Trophoblast cell (in vitro differentiated cells and primary cell): ENCODE measurements around the gene TXNDC12. TPM values are rescaled to one million over a fixed set of nuclear protein-coding genes. Genes with fewer than 3 reads are reported as not detected.

Experiments
- DNase-seq, 2 donors: peaks; one replicate each; pipeline ENCODE4 v3.0.0-alpha.2; 2016
- H2AFZ ChIP-seq: 2 replicates; pipeline ENCODE4 v1.6.1; 2013; ENCODE audit warnings: low read length, moderate library complexity, mild to moderate bottlenecking; ENCODE audit not compliant: insufficient read depth, poor library complexity
- H2AK5ac ChIP-seq: 2 replicates; pipeline ENCODE4 v1.6.1; 2013; ENCODE audit warnings: mild to moderate bottlenecking, low read length
- H2BK120ac ChIP-seq: 2 replicates; pipeline ENCODE4 v1.6.1; 2013; ENCODE audit warnings: low read length, mild to moderate bottlenecking, moderate library complexity; ENCODE audit not compliant: insufficient read depth, poor library complexity
- H2BK12ac ChIP-seq: 2 replicates; pipeline ENCODE4 v1.6.1; 2013; ENCODE audit warnings: mild to moderate bottlenecking, low read length, moderate library complexity
- H2BK5ac ChIP-seq: 2 replicates; pipeline ENCODE4 v1.6.1; 2013; ENCODE audit warnings: low read length, low read depth, moderate library complexity, mild to moderate bottlenecking; ENCODE audit not compliant: poor library complexity
- H3K14ac ChIP-seq: 2 replicates; pipeline ENCODE4 v1.6.1; 2013; ENCODE audit warnings: mild to moderate bottlenecking, low read length
- H3K18ac ChIP-seq: 2 replicates; pipeline ENCODE4 v1.6.1; 2013; ENCODE audit warnings: mild to moderate bottlenecking, low read length
- H3K23ac ChIP-seq: 2 replicates; pipeline ENCODE4 v1.6.1; 2013; ENCODE audit warnings: low read length
- H3K27ac ChIP-seq: 2 replicates; pipeline ENCODE4 v1.5.1; 2013; ENCODE audit warnings: low read depth, mild to moderate bottlenecking, inconsistent platforms, low read length, moderate library complexity
- H3K27me3 ChIP-seq: 2 replicates; pipeline ENCODE4 v1.6.1; 2013; ENCODE audit warnings: inconsistent platforms, mild to moderate bottlenecking, low read length, moderate library complexity; ENCODE audit not compliant: insufficient read depth
- H3K36me3 ChIP-seq, 2 experiments: 1 replicate in 1 of 2; 2 replicates in 1 of 2; pipeline ENCODE4 v1.6.1; 2013; ENCODE audit warnings: low read length in 2 of 2, mild to moderate bottlenecking in 2 of 2, moderate library complexity in 1 of 2; ENCODE audit not compliant: insufficient read depth in 2 of 2, control insufficient read depth in 1 of 2
- H3K4ac ChIP-seq: 2 replicates; pipeline ENCODE4 v1.6.1; 2013; ENCODE audit warnings: low read depth, mild to moderate bottlenecking, low read length, moderate library complexity
- H3K4me1 ChIP-seq, 2 experiments: 1 replicate in 1 of 2; 2 replicates in 1 of 2; pipeline ENCODE4 v1.6.1; 2013; ENCODE audit warnings: low read length in 2 of 2, mild to moderate bottlenecking in 2 of 2, moderate library complexity in 1 of 2; ENCODE audit not compliant: insufficient read depth in 2 of 2, control insufficient read depth in 1 of 2
- H3K4me2 ChIP-seq: 2 replicates; pipeline ENCODE4 v1.6.1; 2013; ENCODE audit warnings: inconsistent platforms, mild to moderate bottlenecking, low read length, moderate library complexity
- H3K4me3 ChIP-seq: 2 replicates; pipeline ENCODE4 v1.5.1; 2013; ENCODE audit warnings: mild to moderate bottlenecking, low read depth, low read length, inconsistent platforms
- H3K79me1 ChIP-seq: one replicate; pipeline ENCODE4 v1.6.1; 2013; ENCODE audit warnings: low read length
- H3K79me2 ChIP-seq: 2 replicates; pipeline ENCODE4 v1.6.1; 2013; ENCODE audit warnings: low read length, mild to moderate bottlenecking; ENCODE audit not compliant: control insufficient read depth, insufficient read depth, poor library complexity
- H3K9ac ChIP-seq: 2 replicates; pipeline ENCODE4 v1.6.1; 2013; ENCODE audit warnings: mild to moderate bottlenecking, low read length
- H3K9me3 ChIP-seq: 2 replicates; pipeline ENCODE4 v1.6.1; 2013; ENCODE audit warnings: low read depth, mild to moderate bottlenecking, control low read depth, inconsistent platforms, low read length; ENCODE audit not compliant: insufficient read depth
- H4K12ac ChIP-seq: 2 replicates; pipeline ENCODE4 v1.6.1; 2013; ENCODE audit warnings: low read depth, mild to moderate bottlenecking, low read length, moderate library complexity
- H4K8ac ChIP-seq: 2 replicates; pipeline ENCODE4 v1.6.1; 2013; ENCODE audit warnings: low read depth, mild to moderate bottlenecking, low read length, moderate library complexity
- H4K91ac ChIP-seq: one replicate; pipeline ENCODE4 v1.6.1; 2013; ENCODE audit warnings: low read depth, mild to moderate bottlenecking, low read length, moderate library complexity
- WGBS: extraction: QIAGEN DNeasy Blood & Tissue Kit; methylation state at CpG from one replicate; pipeline ENCODE4 v1.1.7; 2013; ENCODE audit warnings: missing lambda C conversion rate; ENCODE audit not compliant: insufficient read length, insufficient coverage; ENCODE audit errors: extremely low coverage; 5-methylcytosine and 5-hydroxymethylcytosine counted together
- polyA plus RNA-seq: library from polyadenylated mRNA; stranded (reverse); fragments of 200-250 nt; gene quantifications from 2 replicates; pipeline ENCODE4 v1.2.3, GENCODE V29; 2013

Gene TXNDC12
- polyA plus RNA-seq: 122 and 124 TPM in 2 replicates

DNA sequence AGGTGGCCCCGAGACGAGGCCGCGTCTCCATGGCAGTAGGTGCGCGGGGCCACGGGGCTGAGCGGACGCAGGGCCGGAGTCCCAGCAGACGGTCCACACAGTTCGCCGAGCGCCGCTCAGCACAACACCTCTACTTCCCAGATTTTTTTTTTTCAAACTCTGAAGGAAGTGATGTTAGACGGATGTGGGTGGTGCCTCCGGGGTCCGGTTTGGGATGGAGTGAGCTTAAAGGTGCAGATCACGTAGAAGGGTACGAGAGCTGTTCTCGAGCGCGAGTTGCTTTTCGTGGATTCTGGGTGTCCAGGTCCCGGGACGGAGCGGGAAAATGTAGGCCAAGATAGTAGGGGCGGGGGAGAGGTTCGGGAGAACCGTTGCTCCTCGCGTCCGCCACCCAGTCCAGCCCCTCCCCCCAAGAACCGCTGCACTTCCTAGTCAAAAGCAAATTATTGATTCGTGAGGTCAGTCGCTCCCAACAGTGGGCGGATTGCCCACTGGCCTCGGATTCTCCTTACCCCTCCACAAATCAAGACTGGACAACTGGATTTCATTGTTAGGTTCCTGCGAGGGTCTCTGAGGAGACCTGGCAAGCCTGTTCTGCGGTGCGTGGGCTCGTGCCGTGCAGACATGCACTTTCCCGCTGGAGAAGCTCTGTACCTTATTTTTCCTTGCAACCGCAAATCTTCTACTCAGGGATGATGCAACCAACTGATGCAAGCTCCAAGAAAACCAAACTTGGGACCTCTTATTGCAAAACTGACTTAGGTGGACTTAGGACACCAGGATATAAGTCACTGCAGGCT is at the start of gene TXNDC12:
TXNDC12 (minus strand) TSS at position 126 of the 800 bp plus-strand sequence; CDS start at position 31, 95 bp downstream.
- peak within 1 kb of the TSS; percentile 77 for H2BK5ac ChIP-seq
- peak within 1 kb of the TSS; percentile 13 for H2AK5ac ChIP-seq
- H3K4ac ChIP-seq: peak within 1 kb of the TSS; percentile 2
- H4K8ac ChIP-seq: peak within 1 kb of the TSS; percentile 91
- no peaks in the 10 kb centered on the region for H3K9me3 ChIP-seq
- H3K36me3 ChIP-seq: peaks cover 0 to 3% of the 10 kb centered on the region in 2 experiments
- no peak within 1 kb of the TSS for H3K23ac ChIP-seq
- peak within 1 kb of the TSS; percentile 87 for H2AFZ ChIP-seq
- peak; percentile 79 to 89 for DNase-seq
- H2BK12ac ChIP-seq: no peak within 1 kb of the TSS
- H4K91ac ChIP-seq: peak within 1 kb of the TSS; percentile 74
- no peaks in the 10 kb centered on the region for H3K27me3 ChIP-seq
- H3K4me3 ChIP-seq: peak within 1 kb of the TSS; percentile 96
- H3K79me2 ChIP-seq: peaks cover 10% of the 10 kb centered on the region
- peak within 1 kb of the TSS; percentile 78 for H3K18ac ChIP-seq
- H3K79me1 ChIP-seq: peaks cover 12% of the 10 kb centered on the region
- H3K14ac ChIP-seq: peak within 1 kb of the TSS; percentile 85
- WGBS: no CpG with 5 or more reads among the region's 45 CpGs
- H2BK120ac ChIP-seq: peak within 1 kb of the TSS; percentile 79
- peak within 1 kb of the TSS; percentile 88 for H3K27ac ChIP-seq
- peak within 1 kb of the TSS; percentile 95 for H3K4me2 ChIP-seq
- peak within 1 kb of the TSS; percentile 87 for H3K9ac ChIP-seq
- no peaks in the 10 kb centered on the region for H3K4me1 ChIP-seq
- peak within 1 kb of the TSS; percentile 82 for H4K12ac ChIP-seq

DNA sequence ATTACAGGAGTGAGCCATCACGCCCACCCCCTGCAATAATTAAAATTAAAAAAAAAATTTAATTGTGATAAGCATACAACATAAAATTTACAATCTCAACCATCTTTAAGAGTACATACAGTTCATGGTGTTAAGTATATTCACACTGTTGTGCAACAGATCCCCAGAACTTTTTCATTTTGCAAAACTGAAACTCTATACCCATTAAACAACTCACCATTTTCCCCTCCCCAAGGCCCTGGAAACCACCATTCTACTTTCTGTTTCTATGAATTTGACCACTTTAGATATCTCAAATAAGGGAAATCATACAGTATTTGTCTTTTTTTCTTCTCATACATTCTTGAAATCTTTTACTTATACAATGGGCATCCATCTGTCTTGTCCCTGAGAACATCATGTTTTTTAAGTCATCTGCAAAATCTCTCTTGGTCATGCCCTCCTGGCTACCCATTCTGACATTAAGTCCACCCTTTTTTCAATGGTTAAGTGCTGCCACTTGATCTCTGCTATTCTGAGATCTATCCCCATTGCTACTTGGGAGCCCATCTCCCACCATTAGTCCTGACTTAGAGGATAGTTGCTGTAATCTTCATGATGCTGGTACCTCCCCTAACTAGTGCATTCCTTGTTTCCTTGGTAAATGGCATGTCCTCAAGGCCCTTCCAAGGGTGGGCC is 47.5 kb upstream of the TXNDC12 start:
- H4K8ac ChIP-seq: no peak overlapping the region
- no peak overlapping the region for H3K9ac ChIP-seq
- no peak overlapping the region for H2BK12ac ChIP-seq
- H3K4me1 ChIP-seq: no peaks in the 10 kb centered on the region
- H3K79me2 ChIP-seq: no peaks in the 10 kb centered on the region
- no peak overlapping the region for H2BK120ac ChIP-seq
- H3K23ac ChIP-seq: no peak overlapping the region
- no peak overlapping the region for H3K4ac ChIP-seq
- no peaks in the 10 kb centered on the region for H3K27me3 ChIP-seq
- no peak overlapping the region for H3K4me2 ChIP-seq
- H3K79me1 ChIP-seq: peaks cover 1% of the 10 kb centered on the region
- H3K9me3 ChIP-seq: no peaks in the 10 kb centered on the region
- H3K4me3 ChIP-seq: no peak overlapping the region
- no peak overlapping the region for H2AFZ ChIP-seq
- WGBS: no CpG with 5 or more reads among the region's 1 CpG
- H2AK5ac ChIP-seq: no peak overlapping the region
- H3K18ac ChIP-seq: no peak overlapping the region
- no peak overlapping the region for H3K14ac ChIP-seq
- no peaks in the 10 kb centered on the region for H3K36me3 ChIP-seq
- no peak for DNase-seq
- no peak overlapping the region for H2BK5ac ChIP-seq
- no peak overlapping the region for H4K12ac ChIP-seq
- H3K27ac ChIP-seq: no peak overlapping the region
- no peak overlapping the region for H4K91ac ChIP-seq

GRCh38 chr1:52098139-52098871 is 43.3 kb upstream of the TXNDC12 start:
- no peaks in the 10 kb centered on the region for H3K9me3 ChIP-seq
- no peak overlapping the region for H3K14ac ChIP-seq
- H4K91ac ChIP-seq: no peak overlapping the region
- H3K79me1 ChIP-seq: no peaks in the 10 kb centered on the region
- H3K4ac ChIP-seq: no peak overlapping the region
- no peak overlapping the region for H3K23ac ChIP-seq
- H3K36me3 ChIP-seq: no peaks in the 10 kb centered on the region
- H2AK5ac ChIP-seq: no peak overlapping the region
- H2BK5ac ChIP-seq: no peak overlapping the region
- no peak overlapping the region for H4K12ac ChIP-seq
- no peak overlapping the region for H2BK12ac ChIP-seq
- H3K4me3 ChIP-seq: no peak overlapping the region
- H3K27ac ChIP-seq: no peak overlapping the region
- H4K8ac ChIP-seq: no peak overlapping the region
- H3K79me2 ChIP-seq: no peaks in the 10 kb centered on the region
- H3K27me3 ChIP-seq: no peaks in the 10 kb centered on the region
- H3K9ac ChIP-seq: no peak overlapping the region
- no CpG with 5 or more reads among the region's 8 CpGs for WGBS
- no peaks in the 10 kb centered on the region for H3K4me1 ChIP-seq
- no peak overlapping the region for H2BK120ac ChIP-seq
- H3K18ac ChIP-seq: no peak overlapping the region
- no peak overlapping the region for H2AFZ ChIP-seq
- DNase-seq: no peak
- H3K4me2 ChIP-seq: no peak overlapping the region

DNA sequence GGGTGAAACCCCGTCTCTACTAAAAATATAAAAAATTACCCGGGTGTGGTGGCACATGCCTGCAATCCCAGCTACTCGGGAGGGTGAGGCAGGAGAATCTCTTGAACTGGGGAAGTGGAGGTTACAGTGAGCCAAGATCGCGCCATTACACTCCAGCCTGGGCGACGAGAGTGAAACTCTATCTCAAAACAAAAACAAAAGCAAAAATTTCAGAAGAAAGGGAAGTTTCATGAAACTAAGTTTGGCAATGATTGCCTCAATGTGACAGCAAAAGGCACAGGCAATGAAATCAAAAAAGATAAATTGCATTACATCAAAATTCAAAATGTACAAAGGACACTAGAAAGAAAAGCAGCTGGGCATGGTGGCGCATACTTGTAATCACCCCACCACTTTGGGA is 41.2 kb upstream of the TXNDC12 start:
- Histone ChIP-seq H2BK5ac (no peak overlapping the region), H3K27ac (no peak overlapping the region), H3K14ac (no peak overlapping the region), H4K12ac (no peak overlapping the region), H3K27me3 (no peaks in the 10 kb centered on the region), H3K4me2 (no peak overlapping the region), H3K4me3 (no peak overlapping the region), H3K36me3 (no peaks in the 10 kb centered on the region), H2AK5ac (no peak overlapping the region), H3K4ac (no peak overlapping the region), H3K4me1 (no peaks in the 10 kb centered on the region), H3K18ac (no peak overlapping the region), H3K9me3 (no peaks in the 10 kb centered on the region), H4K91ac (no peak overlapping the region), H2BK12ac (no peak overlapping the region), H4K8ac (no peak overlapping the region), H3K79me1 (no peaks in the 10 kb centered on the region), H3K9ac (no peak overlapping the region), H2BK120ac (no peak overlapping the region), H3K79me2 (no peaks in the 10 kb centered on the region), H2AFZ (no peak overlapping the region), H3K23ac (no peak overlapping the region)
- no peak for DNase-seq
- no CpG with 5 or more reads among the region's 8 CpGs for WGBS
